Smooth muscle cell of the brain vasculature (primary cell): ENCODE measurements around the gene ENGASE.
"Not testable (repeated sequence)": the region's sequence is repeated elsewhere in the genome, so short reads cannot be mapped to it uniquely, and the experiment has no call there.

Experiments
- DNase-seq: peaks from one replicate; pipeline ENCODE4 v3.0.0-alpha.2; 2012; ENCODE audit warnings: low read depth, low spot score

Gene ENGASE

DNA sequence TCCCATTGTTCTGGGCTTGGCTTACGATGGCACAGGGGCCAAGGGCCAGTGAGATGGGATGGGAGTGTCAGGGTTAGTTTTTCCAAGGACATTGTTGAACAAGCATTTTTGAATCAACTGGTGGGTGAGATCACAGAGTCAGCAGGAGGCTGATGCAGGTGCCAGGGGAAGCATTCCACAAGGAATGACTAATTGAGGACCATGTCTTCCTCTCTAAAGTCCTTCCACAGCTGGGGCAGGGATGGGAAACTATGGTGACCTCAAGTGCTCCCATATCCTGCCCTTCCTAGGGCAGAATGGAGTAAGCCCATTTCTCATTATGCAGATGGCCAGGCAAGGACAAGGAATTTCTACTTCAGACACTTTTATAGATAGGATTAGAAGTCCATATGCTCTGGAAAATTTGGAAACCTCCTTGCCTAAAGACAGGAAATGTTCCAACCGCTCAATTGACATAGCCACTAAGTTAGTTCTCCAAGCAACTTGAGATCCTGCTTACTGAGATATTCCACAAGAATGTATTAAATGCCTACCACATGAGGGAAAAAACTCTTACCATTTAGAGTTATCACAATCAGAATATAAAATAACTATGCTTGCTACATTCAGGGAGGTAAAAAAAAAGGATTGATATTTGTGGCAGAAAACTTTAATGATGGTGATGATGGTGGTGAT is 21.2 kb upstream of the ENGASE start:
- DNase-seq = no peak

DNA sequence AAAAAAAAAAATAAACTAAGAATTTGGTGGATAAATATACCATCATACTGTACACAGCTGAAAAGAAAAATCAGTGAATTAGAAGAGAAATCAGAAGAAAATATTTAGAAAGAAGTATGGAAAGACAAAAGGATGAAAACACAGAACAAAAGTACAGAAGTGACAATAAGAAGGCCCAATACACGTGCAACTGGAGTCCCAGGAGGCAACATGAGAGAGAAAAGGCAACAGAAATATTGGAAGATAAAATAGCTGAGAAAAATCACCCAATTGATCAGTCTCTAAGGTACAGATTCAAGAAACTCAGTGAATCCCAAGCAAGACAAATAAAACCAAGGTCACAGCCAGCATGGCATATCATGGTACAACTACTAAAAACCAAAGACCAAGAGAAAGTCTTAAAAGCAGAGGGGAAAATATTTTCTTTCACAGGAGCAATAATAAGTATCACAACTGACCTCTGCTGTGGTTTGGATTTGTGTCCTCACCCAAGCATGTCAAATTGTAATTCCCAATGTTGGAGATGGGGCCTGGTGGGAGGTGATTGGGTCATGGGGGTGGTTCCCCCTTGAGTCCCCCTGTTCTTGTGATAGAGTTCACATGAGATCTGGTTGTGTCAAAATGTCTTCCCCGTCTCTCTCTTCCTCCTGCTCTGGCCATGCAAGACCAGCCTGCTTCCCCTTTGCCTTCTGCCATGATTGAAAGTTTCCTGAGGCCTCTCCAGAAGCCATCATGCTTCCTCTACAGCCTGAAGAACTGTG is 20.2 kb upstream of the ENGASE start:
- DNase-seq = no peak

DNA sequence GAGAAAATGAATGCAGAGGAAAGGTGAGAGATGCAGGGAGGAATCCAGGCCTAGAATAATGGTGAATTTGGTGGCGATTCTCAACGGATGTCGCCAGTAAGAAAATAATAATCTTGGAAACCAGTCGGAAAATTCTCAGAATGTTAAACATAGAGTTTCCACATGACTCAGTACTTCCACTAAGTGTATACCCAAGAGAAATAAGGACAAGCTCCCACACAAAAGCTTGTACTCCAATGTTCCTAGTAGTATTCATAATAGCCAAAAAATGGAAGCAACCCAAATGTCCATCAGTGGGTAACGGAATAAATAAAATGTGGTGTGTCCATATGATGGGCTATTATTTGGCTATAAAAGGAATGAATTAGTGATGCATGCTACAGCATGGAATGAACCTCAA is 19.4 kb upstream of the ENGASE start:
- DNase-seq = no peak

DNA sequence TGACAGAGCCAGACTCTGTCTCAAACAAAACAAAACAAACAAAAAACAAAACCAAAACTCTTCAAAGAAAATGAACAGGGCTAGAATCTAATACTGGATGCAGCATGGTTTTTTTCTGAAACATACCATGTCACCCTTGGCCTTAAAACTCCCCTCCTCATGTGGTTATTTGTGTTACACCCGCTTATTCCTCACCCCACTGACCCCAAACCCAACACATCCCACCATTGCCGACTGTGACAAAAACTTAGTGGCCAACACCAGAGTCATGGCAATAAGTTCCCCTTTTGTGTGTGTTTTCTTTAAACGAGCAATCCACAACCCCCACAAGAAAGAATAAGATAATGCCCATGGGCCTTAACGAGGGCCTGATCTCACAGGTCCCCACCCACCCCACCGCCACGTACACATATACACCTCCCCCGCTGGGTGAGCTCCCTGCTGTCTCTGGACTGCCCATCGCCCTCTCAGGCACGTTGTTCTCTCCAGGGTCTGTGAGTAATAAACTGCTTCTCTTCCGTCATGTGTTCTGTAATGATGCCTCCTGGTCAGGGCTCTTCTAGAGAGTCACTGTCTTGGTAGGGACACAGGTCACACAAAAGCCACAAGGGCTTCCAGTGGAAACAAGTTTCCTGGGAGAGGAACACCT is 16.8 kb upstream of the ENGASE start:
- DNase-seq = no peak

DNA sequence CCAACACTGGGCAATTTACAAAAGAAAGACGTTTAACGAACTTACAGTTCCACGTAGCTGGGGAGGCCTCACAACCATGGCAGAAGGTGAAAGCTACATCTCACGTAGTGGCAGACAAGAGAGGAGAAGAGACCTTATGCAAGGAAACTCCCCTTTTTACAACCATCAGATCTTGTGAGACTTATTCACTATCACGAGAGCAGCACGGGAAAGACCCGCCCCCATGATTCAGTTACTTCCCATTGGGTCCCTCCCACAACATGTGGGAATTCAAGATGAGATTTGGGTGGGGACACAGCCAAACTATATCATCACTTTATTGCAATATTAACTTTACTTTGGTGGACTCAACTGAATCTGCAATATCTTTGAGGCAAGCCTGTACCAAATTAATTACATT is 11.9 kb upstream of the ENGASE start:
- no peak for DNase-seq

DNA sequence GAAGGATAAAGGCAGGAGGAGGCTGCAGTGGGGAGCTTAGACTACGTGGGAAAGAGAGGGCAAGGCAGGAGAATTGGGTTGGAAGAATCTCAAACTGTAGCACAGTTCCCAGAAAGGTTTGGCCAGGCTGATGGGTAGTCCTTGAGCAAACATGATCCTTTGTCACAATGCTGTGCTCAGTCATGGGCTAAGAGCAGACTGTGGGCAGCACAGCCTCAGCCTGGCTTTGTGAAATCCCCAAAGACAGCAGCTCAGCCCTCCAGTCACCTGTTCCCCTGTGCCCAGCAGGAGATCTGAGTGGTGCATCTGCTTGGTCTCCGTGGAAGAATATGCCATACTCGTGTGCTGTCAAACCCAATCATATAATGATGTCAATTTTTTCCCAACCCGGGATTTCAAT is 10.6 kb upstream of the ENGASE start:
- no peak for DNase-seq

DNA sequence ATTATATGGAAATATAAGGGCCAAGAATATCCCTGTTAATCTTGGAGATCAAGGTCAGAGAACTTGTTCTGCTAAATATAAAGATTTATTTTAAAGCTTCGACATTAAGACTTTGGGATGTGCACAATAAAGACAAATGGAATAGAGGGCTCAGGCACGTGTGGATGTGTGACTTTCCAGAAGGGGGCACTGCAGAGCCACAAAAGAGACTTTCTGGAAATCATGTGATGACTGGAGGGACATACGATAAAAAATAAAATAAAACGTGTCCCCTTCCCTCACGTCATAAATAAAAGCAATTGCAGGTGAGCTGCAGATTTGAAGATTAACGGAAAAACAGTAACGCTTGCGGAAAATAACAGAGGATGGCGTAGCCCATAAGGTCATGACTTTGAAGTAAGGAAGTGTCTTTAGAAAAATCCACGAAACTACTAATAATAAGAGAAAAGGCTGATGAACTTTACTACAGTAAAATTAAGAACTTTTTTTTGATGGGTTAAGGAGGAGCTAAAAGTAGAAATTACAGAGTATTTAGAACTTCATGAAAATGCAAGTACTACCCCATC is 9.4 kb upstream of the ENGASE start:
- no peak for DNase-seq

DNA sequence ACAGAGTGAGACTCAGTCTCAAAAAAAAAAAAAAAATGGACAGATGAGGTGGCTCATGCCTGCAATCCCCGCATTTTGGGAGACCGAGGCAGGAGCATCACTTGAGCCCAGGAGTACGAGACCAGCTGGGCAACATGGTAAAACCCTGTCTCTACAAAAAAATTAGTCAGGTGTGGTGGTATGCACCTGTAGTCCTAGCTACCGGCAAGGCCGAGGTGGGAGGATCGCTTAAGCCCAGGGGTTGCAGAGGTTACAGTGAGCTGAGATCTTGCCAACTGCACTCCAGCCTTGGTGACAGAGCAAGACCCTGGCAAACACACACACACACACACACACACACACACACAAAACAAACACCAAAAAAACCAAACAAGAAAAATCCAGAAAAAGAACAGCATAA is 7.7 kb upstream of the ENGASE start:
- no peak for DNase-seq

DNA sequence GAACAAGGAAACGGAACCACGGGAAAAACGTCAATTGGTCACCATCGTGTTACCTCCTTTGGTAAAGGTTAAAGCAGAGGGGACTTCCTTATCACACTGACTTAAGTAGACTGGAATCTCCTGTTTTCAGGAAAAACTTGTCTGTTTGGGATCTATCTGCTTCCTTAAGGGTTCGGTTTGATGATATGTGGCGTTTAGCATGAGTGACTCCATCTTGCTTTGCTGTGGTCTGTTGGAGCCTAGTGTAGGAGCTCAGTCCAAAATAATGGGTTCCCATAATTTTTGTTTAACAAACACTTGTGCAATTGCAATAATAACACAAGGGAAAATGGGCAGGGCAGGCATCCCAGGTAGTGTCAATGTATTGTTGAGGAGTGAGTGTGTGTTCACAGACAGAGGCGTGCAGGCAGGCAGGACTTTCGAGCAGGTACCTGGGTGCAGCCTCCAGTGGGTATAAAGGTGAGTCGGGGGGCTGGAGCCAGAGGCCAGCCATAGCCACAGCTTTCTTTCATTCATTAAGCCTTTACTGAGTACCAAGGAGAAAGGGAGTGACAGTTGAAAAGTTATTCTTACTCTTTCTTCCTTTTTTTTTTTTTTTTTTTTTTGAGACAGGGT is 4.3 kb upstream of the ENGASE start:
- no peak for DNase-seq

DNA sequence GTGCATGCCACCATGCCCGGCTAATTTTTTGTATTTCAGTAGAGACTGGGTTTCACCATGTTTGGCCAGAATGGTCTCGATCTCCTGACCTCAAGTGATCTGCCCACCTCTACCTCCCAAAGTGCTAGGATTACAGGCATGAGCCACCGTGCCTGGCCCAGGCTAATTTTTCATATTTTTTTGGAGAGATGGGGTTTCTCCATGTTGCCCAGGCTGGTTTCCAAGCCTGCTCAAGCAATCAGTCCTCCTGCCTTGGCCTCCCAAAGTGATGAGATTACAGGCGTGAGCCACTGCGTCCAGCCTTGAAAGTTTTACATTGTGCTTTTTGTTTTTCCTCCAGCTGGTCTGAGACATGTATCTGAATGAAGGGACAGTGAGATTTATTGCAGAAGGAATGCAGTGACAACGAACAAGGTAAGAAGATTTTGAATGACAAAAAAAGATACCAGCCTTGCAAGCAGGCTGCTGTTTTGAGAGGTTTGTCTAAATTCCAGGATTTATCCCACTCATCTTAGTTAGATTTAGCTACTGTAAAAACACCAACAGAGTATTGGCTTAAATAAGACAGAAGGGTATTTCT is 3.4 kb upstream of the ENGASE start:
- no peak for DNase-seq

DNA sequence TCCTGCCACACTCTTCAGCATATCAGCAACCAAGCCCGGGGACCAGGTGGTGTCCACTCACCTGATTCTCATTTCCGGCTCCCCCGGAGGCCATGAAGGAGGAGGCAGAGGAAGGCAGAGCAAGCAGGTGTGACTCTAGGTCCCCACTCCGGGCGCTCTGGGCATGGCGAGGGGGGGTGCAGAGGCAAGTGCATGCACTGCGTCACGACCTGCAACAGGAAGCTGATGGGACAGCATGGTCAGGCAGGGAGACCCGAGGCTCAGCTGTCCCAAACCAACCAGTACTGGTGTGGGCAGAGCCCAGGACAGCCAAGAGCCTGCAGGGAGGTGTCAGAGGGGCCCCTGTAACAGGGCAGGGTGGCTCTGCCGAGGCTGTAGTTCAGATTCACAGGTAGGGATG is 2.1 kb upstream of the ENGASE start:
- no peak for DNase-seq

DNA sequence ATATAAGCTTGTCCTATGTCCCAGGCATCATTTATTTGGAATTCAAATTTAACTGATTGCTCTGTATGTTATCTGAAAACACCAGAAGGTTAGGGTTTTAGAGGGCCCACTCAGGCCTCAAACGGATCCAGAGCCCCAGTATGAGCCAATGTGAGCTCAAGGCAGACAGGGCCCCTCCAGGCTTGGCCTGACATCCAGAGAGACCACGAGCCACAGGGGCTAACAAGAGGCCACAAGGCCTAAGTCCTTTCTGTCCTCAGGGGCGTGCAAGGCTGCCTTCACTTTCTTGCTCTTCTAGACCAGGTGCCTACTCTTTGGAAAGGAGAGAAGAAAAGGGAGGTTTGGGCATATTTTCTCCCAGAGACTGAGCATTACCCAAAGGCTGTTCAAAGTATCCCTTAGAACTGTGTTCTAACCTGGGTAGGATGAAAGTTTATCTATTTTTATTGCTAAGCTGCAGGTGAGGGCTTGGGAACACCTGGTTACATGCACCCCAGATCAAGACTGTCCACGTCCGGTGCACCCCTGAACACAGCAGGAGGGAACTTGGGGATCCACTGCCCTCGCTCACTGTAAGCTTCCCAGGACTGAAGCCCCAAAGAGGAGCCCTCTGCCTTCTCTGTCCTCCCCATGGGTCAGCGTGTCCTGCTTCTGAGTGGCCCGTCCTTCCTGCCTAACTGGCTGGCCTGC is 1.5 kb upstream of the ENGASE start:
- no peak for DNase-seq

DNA sequence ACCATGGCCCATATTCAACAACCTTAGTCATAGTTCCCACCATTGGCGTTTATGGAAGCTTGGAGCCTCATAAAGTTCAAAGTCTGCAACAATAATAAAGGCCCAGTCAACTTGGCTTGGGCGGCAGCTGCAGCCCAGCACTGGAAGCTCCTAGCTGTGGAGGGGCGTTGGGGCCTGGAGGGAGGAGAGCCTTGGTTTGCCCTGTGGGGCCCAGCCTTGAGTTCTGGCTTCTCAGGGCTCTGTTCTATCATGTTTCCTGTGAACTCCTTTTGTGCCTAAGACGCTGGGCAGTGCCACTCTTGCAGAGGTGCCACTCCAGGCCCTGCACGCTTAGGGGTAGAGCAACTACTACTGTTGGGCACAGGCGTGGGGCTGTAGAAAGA is 927 bp upstream of the ENGASE start:
- DNase-seq = no peak

DNA sequence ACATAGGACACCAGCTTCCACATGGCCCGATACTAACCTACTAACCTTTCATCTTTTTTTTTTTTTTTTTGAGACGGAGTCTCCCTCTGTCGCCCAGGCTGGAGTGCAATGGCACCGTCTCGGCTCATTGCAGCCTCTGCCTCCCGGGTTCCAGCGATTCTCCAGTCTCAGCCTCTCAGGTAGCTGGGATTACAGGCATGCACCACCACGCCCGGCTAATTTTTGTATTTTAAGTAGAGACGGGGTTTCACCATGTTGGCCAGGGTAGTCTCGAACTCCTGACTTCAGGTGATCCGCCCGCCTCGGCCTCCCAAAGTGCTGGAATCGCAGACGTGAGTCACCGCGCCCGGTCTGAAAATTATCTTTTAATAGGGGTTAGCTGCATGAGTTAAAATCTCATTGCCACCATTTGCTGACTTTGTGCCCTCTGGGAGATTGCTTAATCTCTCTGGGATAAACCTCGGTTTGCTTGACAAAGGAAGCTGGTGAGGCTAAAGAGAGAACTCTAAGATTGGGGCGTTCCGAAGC is 439 bp upstream of the ENGASE start:
- DNase-seq = not testable (repeated sequence)

DNA sequence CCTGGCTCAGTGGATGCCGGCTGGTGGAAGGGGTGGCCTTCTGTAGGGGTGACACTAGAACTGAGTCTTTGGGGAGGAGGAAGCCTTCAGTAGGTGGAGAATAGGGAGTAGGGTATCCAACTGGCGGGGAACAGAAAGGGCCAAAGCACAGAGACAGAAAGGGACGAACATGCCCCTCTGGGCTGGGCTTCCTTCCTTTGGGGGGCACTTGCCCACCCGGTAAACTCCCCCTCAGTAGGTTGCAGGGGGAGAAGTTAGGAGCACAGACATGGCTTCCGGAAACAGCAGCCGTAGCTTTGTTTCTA is 774 bp downstream of the ENGASE start:
- DNase-seq = no peak

DNA sequence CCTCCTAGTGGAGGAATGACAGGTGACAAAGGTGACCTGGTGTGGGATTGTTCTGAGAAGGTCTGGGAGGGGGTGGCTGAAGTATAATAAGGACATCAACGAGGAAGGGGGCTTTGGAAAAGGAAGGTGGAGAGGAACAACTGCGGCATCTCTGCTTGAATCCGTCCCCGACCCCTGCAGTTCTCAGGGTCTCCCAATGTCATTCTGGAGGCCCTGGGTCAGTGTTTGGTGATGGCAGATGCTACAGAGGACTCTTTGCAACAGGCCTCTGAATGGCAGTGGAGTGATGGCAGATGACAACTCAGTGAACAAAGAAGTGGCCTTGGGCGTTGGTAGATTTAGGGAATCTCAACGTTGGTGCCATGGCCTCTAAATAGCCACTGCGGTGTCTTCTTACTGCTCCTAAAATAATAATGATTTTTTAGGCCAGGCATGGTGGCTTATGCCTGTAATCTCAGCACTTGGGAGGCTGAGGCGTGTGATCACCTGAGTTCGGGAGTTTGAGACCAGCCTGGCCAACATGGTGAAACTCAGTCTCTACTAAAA is 1.3 kb downstream of the ENGASE start:
- no peak for DNase-seq

DNA sequence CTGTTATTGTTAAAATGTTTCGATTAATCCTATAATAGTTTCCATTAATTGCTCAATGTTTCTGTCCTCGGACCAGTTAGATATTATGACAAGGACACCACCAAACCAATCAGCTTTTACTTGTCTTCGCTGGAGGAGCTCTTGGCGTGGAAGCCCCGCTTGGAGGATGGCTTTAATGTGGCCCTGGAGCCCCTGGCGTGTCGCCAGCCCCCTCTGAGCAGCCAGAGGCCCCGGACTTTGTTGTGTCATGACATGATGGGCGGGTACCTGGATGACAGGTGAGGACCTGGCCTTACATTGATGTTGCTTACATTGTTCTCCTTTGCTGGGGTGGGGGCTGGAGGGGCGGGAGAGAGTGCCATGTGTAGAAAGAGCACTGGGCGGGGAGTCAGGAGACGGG is 3.0 kb downstream of the ENGASE start:
- no peak for DNase-seq

DNA sequence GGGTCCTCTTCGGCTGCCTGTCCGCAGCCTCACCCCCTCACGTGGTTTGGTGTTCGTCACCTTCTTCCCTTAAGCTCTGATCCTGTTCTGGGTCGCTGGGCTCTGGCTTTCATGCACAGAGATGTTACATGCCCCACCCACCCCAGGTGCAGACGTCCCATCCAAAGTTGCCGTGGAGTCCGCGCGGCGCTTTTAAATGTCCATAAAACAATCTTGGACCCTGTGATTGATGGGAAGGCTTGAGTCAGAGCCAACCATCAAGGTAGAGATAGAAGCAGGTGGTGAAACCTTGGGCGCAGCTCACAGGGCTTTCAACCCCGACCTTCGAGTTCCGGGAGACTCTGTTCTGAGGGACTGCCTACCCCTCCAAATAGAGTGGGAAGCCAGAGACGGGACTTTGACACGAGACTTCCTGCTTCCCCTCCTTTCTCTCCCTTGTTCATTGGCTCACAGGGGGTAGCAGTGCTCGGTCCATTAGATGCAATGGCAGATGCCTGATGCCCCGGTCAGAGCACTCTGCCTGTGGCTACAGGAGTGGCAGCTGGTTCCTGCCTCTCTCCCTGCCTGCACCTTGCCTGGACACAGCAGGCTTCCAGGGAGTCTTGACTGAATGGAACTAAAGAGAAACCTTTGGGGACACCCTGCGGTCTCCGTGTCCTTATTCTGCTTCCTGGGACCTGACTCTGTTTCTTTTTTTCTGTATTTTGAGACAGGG is 4.0 kb downstream of the ENGASE start:
- DNase-seq = no peak

DNA sequence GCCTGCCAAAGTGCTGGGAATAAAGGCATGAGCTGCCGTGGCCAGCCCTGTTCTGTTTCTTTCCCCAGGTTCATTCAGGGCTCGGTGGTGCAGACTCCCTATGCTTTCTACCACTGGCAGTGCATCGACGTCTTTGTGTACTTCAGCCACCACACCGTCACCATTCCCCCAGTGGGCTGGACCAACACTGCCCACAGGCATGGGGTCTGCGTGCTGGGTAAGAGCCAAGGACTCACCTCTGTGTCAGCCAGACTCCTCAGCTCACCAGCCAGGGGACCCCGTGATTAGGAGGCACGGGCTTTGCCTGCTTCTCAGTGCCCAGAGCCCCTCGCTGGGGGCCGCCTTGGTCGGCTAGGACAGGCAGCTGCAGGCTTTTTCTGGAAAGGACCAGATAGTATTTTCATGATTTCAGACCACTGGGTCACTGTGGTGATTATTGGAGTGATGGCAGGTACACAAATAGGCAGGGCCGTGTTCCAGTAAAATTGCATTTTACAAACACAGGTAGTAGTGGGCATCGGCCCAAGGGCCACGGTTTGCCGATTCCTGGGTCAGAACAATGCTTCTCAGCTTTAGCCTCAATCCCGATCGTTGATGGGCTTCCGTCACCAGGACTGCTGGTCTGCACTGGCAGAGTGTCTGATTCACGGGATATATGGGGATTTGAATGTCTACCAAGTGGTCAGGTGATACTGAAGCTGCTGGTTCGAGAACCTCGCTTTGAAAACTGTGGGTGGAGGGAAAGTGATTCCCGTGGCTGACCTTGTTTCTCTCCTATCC is 5.0 kb downstream of the ENGASE start:
- no peak for DNase-seq

DNA sequence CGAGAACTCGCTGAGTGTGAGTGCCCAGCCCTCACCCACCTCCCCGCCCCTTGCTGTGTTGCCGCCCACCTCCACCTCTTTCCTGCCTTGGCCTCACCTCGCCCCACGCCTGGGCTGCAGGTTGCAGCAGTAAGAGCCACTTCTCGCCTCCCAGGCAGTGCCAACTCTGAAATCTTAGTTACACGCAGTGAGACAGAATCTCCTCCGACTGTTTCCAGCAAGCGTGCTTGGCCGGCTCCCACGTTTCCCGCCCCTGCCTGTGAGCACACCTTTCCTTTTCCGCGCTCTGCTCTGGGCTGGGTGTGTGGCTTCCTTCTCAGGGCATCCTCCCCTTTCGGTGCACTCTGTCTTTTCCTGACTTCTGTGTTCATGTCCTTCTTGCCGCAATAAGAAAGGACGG is 5.7 kb downstream of the ENGASE start:
- DNase-seq = no peak
